ENCODE results near the gene FGGY. TPM values are rescaled to one million over a fixed set of nuclear protein-coding genes. Genes with fewer than 3 reads are reported as not detected.

FGGY gene
- total RNA-seq, 1 donor from 2014 or later = 27.8 TPM

DNA sequence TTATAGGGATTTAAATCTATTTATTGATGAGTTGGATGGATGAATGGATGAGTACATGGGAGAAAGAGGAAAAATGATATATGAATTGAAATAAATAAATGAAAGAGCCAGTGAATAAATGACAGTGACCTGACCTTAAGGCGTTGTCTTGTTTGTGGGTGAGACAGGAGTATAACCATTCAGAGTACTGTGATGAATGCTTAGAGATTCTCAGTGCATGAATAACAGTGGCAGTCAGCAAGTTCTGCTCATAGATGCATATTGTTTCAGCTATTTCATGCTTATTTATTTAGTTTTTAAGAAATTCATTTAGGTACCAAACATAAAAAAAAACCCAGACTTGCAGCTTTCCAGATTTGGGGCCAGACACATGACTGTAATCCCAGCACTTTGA lies 116.4 kb downstream of the FGGY start:
- no peak for DNase-seq (ENCODE audit: low read depth)

DNA sequence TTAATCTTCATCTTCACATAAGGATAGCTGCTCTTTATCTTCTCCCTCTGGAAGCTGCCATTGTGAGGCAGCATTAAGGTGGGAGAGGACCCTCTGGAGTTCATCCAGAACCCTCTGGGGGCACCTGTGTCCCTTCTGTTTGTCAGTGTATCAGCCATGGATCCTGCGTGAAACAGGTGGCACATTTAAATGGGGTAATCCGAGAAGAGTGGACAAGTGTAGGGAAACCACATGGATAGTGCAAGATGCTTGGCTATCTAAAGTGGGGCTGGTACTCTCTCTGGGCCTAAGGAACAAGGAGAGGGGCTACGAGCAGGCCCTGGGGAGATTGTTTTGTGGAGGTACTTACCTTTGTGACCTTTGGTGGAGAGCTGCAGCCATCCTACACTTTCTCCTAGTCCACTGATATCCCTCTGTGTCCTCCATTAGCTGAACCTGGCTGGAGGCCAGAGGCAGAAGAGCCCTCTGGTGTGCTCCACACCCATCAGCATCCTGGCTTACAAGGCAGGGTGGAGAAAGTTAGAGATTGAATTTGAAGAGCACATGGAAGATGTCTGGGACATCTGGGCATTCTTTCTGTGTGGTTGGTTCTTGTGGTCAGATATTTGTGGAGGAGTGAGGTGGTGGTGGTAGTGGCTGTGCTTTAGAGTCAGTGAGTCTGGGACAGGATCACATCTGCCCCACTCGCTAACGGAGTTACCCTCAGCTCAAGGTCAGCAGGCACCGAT lies 117.7 kb downstream of the FGGY start:
- peak; percentile 36 for DNase-seq (ENCODE audit: low read depth)

GRCh38 chr1:59415286-59415850 lies 118.5 kb downstream of the FGGY start:
- DNase-seq (ENCODE audit: low read depth) = no peak

DNA sequence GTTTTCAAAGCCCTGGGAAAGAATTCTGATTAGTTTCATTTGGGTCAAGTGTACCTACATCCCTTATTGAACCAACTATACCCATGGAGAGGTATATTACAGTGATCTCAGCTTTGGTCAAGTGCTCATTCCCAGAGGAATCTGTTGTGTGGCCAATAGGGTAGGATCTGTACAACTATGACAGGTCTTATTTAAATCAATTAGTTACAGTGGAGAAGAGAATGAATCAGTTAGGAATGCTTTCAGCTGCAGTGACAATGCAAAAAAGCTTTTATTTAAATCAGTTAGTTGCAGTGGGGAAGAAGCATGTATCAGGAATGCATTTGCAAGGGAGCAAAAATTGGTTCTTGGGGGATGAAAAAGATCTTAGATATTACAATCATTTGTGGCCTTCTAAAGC lies 119.0 kb downstream of the FGGY start:
- DNase-seq (ENCODE audit: low read depth) = no peak

DNA sequence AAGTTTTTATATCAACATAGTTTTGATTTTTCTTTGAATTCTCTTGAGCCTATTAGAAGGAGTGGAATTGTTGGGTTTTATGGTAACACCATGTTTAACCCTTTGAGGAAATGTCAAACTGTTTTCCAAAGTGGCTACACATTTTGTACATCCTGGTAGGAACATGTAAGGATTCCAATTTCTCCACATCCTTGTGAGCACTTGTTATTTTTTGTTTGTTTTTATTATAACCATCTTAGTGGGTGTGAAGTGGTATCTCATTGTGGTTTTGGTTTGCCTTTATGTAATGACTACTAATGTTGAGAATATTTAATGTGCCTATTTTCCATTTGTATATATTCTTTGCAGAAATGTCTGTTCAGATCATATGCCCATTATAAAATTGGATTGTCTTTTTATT lies 120.5 kb downstream of the FGGY start:
- DNase-seq (ENCODE audit: low read depth) = no peak

- DNase-seq (ENCODE audit: low read depth) = no peak
Observed at GRCh38 chr1:59418363-59419144, 121.7 kb downstream of the FGGY start.

GRCh38 chr1:59419361-59420140 lies 122.7 kb downstream of the FGGY start:
- no peak for DNase-seq (ENCODE audit: low read depth)

- DNase-seq (ENCODE audit: low read depth) = no peak
Observed at GRCh38 chr1:59421232-59421920, 124.5 kb downstream of the FGGY start.

- DNase-seq (ENCODE audit: low read depth) = peak; percentile 85
Observed at GRCh38 chr1:59422921-59423575, 126.2 kb downstream of the FGGY start.

- peak; percentile 85 for DNase-seq (ENCODE audit: low read depth)
Observed at GRCh38 chr1:59427155-59427554, 130.3 kb downstream of the FGGY start.

DNA sequence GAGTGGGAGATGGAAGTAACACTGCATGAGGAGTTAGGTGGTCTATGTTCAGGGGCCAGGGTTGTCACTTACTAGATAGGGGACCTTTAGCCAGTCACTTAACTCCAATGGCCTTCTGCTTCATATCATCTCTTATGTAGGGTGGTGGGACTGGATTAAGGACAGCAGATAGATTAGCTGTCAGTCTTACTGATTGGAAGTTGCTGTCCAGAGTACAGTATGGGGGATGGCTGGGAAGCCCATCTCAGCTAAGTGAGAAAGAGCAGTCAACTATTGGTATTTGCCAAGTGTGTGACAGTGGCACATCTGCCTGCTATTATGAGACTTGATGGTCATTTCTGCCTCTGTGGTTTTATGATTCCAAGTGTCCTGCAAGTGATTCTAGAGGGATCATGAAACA lies 130.9 kb downstream of the FGGY start:
- DNase-seq (ENCODE audit: low read depth) = no peak

GRCh38 chr1:59428828-59429227 lies 131.9 kb downstream of the FGGY start:
- no peak for DNase-seq (ENCODE audit: low read depth)

DNA sequence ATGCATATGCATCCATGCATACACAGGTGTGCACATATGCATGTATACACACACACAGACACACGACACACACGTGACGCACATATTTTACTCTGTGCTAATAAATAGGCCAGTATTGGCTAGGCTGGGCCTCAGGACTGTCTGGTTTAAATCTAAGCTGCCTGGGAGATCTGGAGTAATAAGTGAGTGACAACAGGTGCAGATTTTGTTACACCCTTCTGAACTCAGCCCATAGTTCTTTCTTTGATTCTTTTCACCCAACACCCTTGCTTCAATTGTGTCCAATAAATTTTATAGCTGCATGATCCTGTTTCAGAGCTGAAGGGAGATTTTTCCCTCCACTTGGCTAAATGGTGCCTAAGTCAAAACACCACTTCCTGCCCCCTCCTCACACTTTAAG lies 132.8 kb downstream of the FGGY start:
- no peak for DNase-seq (ENCODE audit: low read depth)

DNA sequence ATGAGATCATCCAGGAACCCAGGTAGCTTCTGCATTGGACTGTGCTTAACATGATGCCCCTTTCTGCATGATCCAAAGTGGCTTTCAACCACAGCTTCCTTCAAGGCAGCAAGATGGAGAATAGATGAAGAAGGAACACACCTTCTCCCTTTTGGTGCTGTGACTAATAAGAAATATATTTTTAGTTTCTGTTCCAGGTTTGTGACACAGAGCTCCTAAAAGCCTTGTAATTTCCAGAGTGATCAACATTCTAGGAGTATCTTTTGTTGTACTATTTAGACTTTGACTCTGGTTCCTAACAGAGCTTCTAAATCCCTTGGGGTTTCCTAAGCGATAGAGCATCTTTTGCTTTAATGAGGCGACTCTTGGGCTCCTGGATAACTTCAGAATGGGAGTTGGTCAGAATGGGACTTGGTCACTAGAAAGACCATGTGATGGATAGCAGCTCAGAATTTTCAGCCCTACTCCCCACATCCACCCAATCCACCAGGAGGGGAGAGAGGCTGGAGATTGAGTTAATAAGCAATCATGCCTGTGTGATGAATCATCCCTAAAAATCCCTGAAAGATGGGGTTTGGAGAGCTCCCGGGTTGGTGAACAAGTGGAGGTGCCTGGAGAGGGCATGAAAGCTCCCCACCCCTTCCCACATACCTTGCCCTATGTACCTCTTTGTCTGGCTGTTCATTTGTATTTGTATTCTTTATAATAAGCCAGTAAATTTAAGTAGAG lies 134.8 kb downstream of the FGGY start:
- peak; percentile 58 for DNase-seq (ENCODE audit: low read depth)

DNA sequence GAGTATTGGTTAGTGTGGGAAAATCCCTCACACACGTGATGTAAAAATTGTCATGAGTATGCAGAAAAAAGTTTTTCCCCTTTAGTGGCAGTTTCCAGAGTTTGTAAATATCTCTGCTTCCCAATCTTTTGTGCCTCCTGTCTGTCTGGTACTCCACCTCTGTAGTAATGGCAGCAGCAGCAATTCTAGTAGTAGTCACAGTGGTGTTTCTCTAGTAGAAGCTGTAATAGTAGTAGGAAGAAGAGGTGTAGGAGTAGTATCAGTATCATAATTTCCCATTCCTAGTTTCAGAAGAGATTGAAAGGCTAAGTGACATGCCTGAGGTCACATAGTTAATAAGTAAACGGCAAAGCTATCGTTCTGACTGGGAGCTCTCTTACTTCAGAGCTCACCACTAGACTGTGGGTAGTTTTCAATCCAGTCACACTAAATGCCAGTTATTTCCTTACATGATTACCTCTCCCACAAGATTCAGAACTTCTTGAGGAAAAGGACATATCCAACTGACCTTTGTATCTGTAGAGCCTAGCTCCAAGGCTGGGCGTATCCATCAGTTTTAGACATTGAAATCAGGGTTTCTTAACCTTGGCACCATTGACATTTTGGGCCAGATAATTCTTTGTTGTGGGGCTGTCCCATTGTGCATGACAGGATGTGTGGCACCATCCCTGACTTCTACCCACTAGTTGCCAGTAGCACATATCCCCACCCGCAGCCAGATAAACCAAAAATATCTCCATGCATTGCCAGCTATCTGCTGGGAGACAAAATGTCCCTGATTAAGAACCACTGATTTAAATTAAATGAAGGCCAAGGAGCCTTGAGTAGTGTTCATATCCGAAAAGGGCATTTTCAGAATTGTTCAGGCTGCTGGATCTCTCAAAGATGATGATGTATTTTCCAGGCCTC lies 135.9 kb downstream of the FGGY start:
- DNase-seq (ENCODE audit: low read depth) = peak; percentile 98

- DNase-seq (ENCODE audit: low read depth) = no peak
Observed at GRCh38 chr1:59433440-59433813, 136.5 kb downstream of the FGGY start.

DNA sequence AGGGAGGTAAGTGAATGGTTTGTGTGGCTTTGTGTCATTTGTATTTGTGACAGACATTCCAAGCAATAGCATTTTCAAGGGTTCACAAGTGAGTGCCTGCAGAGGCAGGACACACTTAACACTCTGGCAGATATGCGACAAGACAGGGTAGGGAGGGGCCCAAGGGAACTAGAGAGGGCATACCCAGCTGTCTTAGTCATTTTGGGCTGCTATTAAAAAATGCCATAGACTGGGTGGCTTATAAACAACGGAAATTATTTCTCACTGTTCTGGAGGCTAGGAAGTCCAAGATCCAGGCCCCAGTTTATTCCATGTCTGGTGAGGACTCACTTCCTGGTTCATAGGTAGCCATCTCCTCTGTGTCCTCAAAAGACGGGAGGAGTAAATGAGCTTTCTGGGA lies 137.4 kb downstream of the FGGY start:
- peak; percentile 39 for DNase-seq (ENCODE audit: low read depth)

DNA sequence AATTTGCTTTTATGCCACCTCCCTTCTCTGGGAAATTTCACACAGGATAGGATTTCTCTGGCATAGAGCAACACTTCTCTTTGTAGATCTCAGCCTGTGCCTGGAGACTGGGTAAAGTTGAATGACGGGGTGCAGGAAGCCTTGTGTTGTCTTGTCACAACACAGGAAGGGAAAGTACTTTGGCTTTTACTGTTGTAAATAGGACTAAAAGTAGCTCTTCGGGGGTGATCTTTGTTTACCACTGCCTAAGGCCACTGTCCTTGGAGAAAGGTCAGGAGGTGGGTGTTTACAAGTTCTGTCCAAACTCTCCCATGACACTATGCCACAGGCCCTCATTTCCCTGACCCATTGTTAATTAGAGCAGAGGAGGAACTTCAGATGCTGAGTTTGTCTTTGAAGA lies 139.7 kb downstream of the FGGY start:
- no peak for DNase-seq (ENCODE audit: low read depth)

DNA sequence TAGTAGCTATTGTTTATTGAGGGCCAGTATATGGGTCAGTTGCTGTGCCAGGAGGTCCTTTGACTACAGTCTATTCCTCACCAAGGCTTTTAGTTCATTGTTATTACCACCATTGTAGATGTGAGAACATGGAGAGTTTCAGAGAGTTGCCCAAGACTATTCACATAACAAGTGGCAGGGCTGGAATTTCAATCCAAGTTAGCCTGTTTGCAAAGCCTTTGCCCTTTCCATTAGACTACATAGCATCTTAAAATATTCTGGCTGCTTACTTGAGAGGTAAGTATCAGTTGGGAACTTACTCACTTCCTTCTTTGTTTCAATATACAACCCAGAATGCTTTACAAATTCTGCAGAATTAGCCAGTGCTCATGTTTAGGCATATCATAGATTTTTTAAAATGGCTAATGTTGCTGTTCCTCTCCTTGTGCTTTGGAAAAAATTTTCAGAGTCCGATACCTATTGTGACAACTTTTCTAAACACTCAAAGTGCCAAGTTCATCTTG lies 141.2 kb downstream of the FGGY start:
- peak; percentile 26 for DNase-seq (ENCODE audit: low read depth)
